COLO829 (cell line): ENCODE results near the gene TIAM1.
A peak's percentile ranks its signal among the peaks of the same experiment; 100 is the strongest.

Experiments used
- DNase-seq: peaks from one replicate; pipeline ENCODE4 v3.0.0; 2012; ENCODE audit warnings: low spot score

Gene TIAM1

DNA sequence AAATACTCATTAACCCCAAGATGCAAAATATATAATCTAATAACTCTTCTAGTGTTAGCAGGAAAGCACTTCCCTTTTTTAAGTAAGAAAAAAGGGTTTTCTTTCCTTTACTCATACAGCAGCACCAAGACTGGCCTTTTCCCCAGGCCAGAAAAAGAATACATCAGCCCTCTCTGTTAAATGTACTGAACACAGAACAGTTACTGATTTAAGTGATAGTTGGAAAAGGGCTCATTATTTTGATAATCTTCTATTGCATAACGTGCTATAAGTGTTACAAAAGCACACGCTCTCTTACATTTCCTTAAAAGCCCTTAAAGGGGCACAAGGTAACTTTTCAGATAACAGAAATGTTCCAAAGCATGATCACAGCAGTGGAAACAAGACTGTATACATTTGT, 142.9 kb downstream of the TIAM1 start:
- no peak for DNase-seq

GRCh38 chr21:31198575-31198974, 145.5 kb downstream of the TIAM1 start:
- peak; percentile 40 for DNase-seq

DNA sequence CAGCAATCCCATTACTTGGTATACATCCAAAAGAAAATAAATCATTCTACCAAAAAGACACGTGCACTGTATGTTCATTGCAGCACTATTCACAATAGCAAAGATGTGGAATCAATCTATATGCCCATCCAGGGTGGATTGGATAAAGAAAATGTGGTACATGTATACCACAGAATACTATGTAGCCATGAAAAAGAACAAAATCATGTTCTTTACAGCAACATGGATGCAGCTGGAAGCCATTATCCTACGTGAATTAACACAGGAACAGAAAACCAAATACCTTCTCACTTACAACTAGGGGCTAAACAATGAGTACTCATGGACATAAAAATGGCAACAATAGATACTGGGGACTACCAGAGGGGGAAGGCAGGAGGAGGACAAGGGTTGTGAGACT, 147.3 kb downstream of the TIAM1 start:
- DNase-seq: no peak

- no peak for DNase-seq
Observed at GRCh38 chr21:31195334-31196015, 148.6 kb downstream of the TIAM1 start.

DNA sequence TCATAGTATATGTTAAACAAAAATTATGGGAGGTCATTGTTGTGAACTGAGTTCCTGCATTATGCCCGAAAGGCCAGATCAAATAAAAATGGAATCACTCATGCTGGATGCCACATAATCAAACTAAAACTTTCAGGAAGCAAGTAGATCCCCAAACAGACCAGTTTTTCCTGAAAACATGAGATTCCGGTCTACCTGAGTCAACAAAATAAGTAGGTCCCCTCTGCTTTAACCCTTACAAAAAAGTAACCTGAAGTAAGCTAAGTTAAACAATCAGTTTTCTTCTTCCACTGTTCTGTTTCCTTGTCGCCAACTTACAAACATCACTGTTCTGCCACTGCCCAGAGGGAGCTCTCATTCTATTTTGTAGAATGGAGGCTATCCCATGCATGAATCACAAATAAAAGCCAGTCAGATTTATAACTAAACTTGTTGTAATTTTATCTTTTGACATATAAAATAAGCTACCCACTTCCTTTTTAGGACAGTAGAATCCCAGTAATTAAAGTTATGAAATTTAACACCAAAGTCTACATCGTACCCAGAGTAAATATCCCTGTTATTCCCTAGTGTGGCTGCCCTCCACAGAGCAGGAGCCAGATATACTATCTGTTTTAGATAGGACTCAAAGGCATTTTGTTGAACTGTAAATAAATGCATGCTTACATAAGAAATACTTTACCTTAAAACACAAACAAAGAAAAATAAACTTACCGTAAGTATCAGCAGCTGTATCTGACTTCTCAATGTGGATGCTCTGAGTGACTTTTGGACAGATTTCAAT, 149.4 kb downstream of the TIAM1 start:
- no peak for DNase-seq

DNA sequence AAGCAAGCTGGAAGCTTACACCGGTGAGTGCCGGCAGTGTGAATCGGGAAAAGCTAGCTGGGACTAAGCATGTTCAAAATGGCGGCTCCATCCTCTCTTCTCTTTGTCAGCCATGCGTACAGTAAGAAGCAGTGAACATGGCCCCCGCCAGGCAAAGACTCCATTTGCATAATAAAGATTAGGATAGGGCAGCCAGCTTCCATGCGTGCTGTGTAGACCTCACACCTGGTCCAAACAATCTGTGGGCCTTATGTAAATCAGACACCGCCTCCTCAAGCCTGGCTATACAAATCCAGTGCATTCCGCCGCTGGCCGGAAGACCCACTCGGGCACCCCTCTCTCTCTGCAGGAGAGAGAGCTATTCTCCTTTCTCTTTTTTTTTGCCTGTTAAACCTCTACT, 150.3 kb downstream of the TIAM1 start:
- DNase-seq: no peak

DNA sequence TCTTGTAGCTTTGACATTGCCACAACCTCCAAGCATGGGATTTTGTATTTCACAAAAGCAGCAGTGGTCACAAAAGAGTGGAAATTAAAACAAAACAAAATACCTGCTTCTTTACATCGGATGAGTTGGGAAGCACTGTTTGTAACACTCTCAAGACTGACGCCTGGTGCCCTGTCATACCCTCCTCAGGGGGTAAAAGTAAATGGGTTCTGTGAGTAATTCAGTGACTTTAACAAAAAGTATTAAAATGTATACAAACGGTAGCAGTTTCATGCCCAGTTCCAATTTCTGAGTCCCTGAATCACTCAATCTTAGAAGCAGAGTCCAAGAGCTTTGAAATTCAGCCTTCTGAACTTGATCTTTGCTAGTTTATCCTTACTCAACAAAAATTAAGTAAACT, 152.5 kb downstream of the TIAM1 start:
- no peak for DNase-seq

DNA sequence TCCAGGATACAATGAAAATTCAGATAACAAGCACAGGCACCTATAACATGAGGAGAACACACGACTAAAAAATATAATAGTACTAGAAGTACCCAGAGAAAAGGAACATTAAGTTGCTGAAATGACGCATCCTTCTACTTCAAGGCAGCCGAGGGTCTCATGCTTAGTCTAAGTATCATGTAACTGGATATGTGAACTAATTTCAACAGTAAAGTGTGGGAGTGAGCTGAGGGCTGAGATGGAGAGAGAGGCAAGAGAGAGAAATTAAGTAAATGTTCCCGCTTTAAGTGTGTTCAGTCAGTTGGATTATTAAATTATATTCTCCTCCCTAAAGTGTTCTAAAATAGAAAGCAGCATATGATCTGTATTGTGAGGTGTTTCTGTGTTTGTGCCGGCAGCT, 153.5 kb downstream of the TIAM1 start:
- DNase-seq: no peak

DNA sequence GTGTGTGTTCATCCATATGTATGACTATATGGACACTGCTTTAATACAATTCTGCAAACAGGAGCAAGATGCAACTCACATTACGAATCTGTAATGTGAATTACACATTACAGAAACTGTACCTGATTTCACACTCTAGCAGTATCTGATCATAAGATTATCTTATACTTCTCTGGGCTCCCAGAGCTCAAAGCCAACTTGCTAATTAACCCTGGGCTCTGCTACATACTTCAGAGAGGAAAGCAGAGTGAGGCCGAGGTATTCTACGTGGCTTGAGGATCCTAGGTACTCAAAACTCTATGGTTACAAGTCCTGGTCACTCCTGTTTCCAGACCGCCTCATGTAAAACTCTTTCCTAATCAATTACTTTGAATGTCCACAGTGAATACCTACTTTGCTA, 156.6 kb downstream of the TIAM1 start:
- DNase-seq: no peak

DNA sequence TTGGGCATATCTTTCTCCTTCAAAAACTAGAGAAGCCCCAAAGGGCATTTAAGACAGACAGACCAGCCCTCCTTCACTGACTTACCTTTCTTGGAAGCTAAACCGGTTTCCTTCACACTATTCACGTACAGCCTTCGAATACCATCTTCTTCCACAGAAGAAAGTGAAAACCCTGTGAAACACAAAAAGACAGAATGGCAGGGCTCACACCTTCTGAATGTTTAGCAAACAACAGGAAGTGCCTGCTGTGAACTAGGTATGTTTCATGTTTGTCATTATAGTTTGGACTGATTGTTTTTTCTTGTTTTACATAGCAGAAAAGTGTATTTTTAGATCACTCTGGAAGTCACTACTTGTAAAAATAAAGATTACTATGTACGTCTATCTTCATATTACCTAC, 157.1 kb downstream of the TIAM1 start:
- DNase-seq: no peak

- no peak for DNase-seq
Observed at GRCh38 chr21:31185663-31186062, 158.4 kb downstream of the TIAM1 start.

- no peak for DNase-seq
Observed at GRCh38 chr21:31184876-31185275, 159.2 kb downstream of the TIAM1 start.

DNA sequence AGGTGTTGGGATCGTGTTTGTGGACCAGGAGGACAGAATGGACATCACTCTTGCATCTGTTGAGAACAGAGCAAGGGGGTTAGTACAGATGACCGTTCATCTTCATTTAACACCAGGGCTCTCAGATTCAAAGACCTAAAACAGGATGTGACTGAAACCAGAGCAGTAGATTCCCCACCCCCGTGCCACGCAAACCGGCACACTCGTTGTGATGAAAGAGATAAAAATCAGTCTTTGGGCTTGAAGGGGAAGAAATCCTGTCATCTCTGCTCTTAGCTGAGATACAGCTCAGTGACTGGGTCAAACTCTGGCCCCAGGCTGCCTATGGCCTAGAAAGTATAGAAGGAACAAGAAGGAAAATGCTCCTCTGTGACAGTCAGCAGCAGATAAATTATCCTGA, 159.6 kb downstream of the TIAM1 start:
- no peak for DNase-seq

- no peak for DNase-seq
Observed at GRCh38 chr21:31182231-31183140, 161.6 kb downstream of the TIAM1 start.

DNA sequence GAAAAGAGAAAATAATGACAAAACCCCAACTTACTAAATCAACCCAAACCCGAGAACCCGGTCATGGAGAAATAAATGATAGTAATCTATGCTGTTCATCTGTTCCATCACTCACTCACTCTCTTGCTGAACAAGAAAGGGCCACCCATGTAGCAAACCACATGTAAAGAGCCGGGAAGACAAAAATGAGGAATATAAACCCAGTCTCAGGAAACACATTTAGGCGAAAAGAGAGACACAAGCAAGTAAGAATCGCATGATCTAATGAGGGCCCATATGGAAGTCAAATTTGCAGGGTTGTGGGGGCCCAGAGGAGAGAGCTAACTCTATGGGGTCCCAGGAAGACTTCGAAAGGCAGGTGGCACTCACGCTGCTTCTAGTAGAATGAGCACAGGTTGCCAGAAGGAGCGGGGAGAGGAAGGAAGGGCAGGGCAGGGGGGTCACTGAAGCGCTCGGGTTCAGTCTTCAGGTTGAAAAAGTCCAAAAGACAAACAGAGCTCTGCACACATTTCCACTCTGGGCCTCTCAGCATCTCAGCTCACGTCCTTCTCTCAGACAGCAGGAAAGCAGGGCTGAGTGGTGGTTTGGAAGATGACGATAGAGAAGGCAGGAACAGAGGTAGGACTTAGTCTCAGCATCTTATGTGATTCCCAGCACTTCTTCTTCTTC, 162.8 kb downstream of the TIAM1 start:
- DNase-seq: no peak

GRCh38 chr21:31180256-31181081, 163.6 kb downstream of the TIAM1 start:
- peak; percentile 54 for DNase-seq

GRCh38 chr21:31176725-31177124, 167.3 kb downstream of the TIAM1 start:
- no peak for DNase-seq

GRCh38 chr21:31176080-31176551, 167.9 kb downstream of the TIAM1 start:
- DNase-seq: no peak

DNA sequence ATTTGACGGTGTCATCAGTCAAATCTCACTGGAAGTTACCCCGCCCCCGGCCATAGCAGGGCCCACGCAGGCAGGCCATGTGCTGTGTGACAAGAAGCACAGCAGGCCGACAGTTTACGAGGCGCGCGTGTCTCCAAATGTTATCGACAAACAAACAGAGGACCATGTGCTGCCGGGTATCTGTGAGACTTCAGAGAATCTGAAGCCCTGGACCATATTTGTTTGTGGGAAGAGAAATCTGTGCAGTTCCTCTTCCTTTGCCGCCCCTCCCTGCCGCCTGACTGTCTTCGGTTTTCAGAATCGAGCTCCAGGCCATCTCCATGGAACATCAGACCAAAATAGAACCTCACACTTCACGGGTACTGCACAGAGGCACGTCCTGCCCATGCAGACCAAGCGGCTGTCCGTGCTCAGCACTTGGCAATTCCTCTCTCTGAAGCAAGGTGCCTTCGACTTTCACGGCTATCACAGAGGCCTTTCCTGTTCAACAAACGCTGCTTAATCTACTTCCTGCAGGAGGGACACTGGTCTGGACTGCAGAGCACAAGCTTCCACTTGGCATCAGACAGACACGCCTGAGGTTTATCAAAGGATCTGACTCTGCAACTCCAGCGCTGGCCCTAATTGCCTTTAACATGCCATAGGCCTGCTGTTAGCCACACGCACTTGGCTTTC, 170.0 kb downstream of the TIAM1 start:
- DNase-seq: no peak

DNA sequence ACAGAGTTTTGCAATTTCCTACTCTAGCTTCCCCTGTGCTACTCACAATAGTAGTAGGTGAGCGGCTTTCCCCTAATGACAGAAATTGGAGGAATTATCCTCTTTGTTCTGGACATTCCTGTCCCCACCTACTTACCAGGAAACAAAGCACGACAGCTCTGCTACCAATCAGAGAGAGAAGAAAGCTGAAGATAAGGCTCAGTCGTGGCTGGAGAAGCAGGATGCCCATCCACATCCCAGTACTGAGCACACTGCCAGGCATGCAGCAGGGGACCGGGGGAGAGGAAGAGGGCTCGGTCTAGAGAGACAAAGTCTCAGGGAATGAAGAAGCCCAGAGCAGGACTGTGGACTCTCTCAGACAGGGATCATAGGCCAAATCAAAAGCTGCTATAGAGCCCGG, 171.7 kb downstream of the TIAM1 start:
- DNase-seq: no peak
